Sigmoid colon (tissue), 7 donors: Measurements from ENCODE around the gene IGSF21. TPM values are rescaled to one million over a fixed set of nuclear protein-coding genes. Genes with fewer than 3 reads are reported as not detected.

Experiments used
- DNase-seq: peaks from one replicate; pipeline ENCODE4 v3.0.0-alpha.2; 2019
- H3K27ac ChIP-seq, 4 donors: fragments of 200-600 bp; sonication (generic); one replicate each; pipeline ENCODE4 v1.5.1; 2016 to 2019; ENCODE audit warnings: mild to moderate bottlenecking in 1 of 4
- H3K27me3 ChIP-seq, 3 donors: fragments of 200-600 bp; sonication (generic); one replicate each; pipeline ENCODE4 v1.5.1; 2019; ENCODE audit warnings: mild to moderate bottlenecking in 1 of 3
- H3K36me3 ChIP-seq, 4 donors: fragments of 200-600 bp; sonication (generic); one replicate each; pipeline ENCODE4 v1.5.1; 2016 to 2019
- H3K4me1 ChIP-seq, 4 donors: fragments of 200-600 bp; sonication (generic); one replicate each; pipeline ENCODE4 v1.5.1; 2017 to 2019
- H3K4me3 ChIP-seq, 4 donors: fragments of 200-600 bp; sonication (generic); one replicate each; pipeline ENCODE4 v1.5.1; 2017 to 2019; ENCODE audit warnings: mild to moderate bottlenecking in 2 of 4, moderate library complexity in 1 of 4
- H3K9me3 ChIP-seq, 4 donors: fragments of 200-600 bp in 3 of 4; sonication (generic) in 3 of 4; one replicate each; pipeline versions ENCODE4 v1.5.1 to v1.6.1; 2013 to 2019
- EP300 ChIP-seq, 4 donors: sonication (generic); formaldehyde crosslinking; IDR thresholded peaks; one replicate each; pipeline ENCODE4 v1.6.1; 2017; ENCODE audit warnings: antibody characterized with exemption in 4 of 4
- POLR2A ChIP-seq, 2 donors: fragments of 450-650 bp; IDR thresholded peaks; one replicate each; pipeline ENCODE4 v1.6.1; 2016; ENCODE audit warnings: antibody characterized with exemption in 2 of 2, mild to moderate bottlenecking in 2 of 2, moderate library complexity in 2 of 2
- POLR2AphosphoS5 ChIP-seq, 4 donors: sonication (generic); formaldehyde crosslinking; IDR thresholded peaks; one replicate each; pipeline ENCODE4 v1.6.1; 2017; ENCODE audit warnings: antibody characterized with exemption in 4 of 4
- WGBS, 2 donors: extraction: QIAGEN DNeasy Blood & Tissue Kit; methylation state at CpG; one replicate each; pipeline ENCODE4 v1.1.7; 2013; 5-methylcytosine and 5-hydroxymethylcytosine counted together
- intact Hi-C: fragments of 100-400 bp; cut with DNase I; formaldehyde crosslinking; loops from one replicate; pipeline ENCODE4 v1.15.1; 2023
- polyA plus RNA-seq, 3 donors: library from polyadenylated mRNA; stranded (reverse); fragments of 200-250 nt; gene quantifications; one replicate each; pipeline ENCODE4 v1.2.3, GENCODE V29; 2013
- total RNA-seq, 4 donors: library from RNA; depleted of rRNA; stranded (reverse); fragments of >200 nt; gene quantifications; one replicate each; pipeline ENCODE4 v1.1.0, GENCODE V29; 2016
- TF ChIP-seq, protein P1 (sequence below), 4 experiments: fragments of 450-650 bp in 3 of 4; fragments of 200-600 bp in 1 of 4; IDR thresholded peaks; one replicate each; pipeline ENCODE4 v1.5.1; 2016 to 2019; ENCODE audit warnings: antibody characterized with exemption in 4 of 4, mild to moderate bottlenecking in 3 of 4, moderate library complexity in 2 of 4
- donor health status: healthy with polysubstance abuse.
- donor health status: Bipolar disorder and iron deficiency.
- donor health status: healthy.

Gene IGSF21
- total and polyA plus RNA-seq, 7 donors: 0.55 to 2.6 (median 1.1) TPM; not detected in 2

- WGBS, 2 donors: 56 to 65% methylated on average over 13 of the region's 13 CpGs
- Histone ChIP-seq H3K36me3 (no peaks in the 10 kb centered on the region), H3K4me1 (peaks cover 0 to 9% (median 0%) of the 10 kb centered on the region in 4 donors), H3K27me3 (peaks cover 0 to 17% (median 0%) of the 10 kb centered on the region in 3 donors), H3K27ac (no peak overlapping the region), H3K4me3 (no peak overlapping the region), H3K9me3 (no peaks in the 10 kb centered on the region)
- TF ChIP-seq POLR2A (IDR thresholded peaks at IDR 0.05): no peak
- TF ChIP-seq, protein P1, sequence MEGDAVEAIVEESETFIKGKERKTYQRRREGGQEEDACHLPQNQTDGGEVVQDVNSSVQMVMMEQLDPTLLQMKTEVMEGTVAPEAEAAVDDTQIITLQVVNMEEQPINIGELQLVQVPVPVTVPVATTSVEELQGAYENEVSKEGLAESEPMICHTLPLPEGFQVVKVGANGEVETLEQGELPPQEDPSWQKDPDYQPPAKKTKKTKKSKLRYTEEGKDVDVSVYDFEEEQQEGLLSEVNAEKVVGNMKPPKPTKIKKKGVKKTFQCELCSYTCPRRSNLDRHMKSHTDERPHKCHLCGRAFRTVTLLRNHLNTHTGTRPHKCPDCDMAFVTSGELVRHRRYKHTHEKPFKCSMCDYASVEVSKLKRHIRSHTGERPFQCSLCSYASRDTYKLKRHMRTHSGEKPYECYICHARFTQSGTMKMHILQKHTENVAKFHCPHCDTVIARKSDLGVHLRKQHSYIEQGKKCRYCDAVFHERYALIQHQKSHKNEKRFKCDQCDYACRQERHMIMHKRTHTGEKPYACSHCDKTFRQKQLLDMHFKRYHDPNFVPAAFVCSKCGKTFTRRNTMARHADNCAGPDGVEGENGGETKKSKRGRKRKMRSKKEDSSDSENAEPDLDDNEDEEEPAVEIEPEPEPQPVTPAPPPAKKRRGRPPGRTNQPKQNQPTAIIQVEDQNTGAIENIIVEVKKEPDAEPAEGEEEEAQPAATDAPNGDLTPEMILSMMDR (IDR thresholded peaks at IDR 0.05): no peak
- TF ChIP-seq POLR2AphosphoS5 (IDR thresholded peaks at IDR 0.05): no peak
- TF ChIP-seq EP300 (IDR thresholded peaks at IDR 0.05): no peak
- peak; percentile 72 for DNase-seq
- intact Hi-C loops: no loop called here
Observed at GRCh38 chr1:18175530-18176377, 68.2 kb downstream of the IGSF21 start.

- H3K36me3 ChIP-seq: no peaks in the 10 kb centered on the region
- H3K4me3 ChIP-seq: no peak overlapping the region
- no peak for TF ChIP-seq EP300 (IDR thresholded peaks at IDR 0.05)
- TF ChIP-seq POLR2A (IDR thresholded peaks at IDR 0.05): no peak
- TF ChIP-seq, protein P1 (IDR thresholded peaks at IDR 0.05): no peak
- no peak for TF ChIP-seq POLR2AphosphoS5 (IDR thresholded peaks at IDR 0.05)
- WGBS, 2 donors: 56 to 59% methylated on average over 4 of the region's 4 CpGs
- H3K27me3 ChIP-seq: peaks cover 0 to 12% (median 0%) of the 10 kb centered on the region in 3 donors
- no peak overlapping the region for H3K27ac ChIP-seq
- intact Hi-C loops: no loop called here
- no peaks in the 10 kb centered on the region for H3K9me3 ChIP-seq
- no peak for DNase-seq
- peaks cover 0 to 9% (median 0%) of the 10 kb centered on the region in 4 donors for H3K4me1 ChIP-seq
Observed at GRCh38 chr1:18176619-18177018, 69.0 kb downstream of the IGSF21 start.

DNA sequence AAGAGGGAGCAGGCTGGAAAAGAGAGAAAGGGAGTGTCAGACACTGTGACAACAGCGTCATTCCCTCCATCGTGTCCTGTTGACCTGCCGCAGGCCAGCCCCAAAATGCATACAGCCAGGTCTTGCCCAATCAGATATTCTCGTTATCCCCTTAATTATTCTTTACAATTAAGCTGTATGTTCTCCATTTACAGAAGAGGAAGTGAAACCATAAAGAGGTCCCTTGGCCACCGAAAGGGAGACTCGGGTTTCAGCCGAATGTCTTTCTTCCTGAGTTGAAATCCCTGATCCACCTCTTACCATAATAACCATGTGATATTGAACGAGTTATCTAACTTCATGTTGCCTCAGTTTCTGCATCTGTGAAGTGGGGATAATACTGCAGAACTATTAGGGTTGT lies 70.5 kb downstream of the IGSF21 start:
- no peaks in the 10 kb centered on the region for H3K36me3 ChIP-seq
- H3K27me3 ChIP-seq: peaks cover 0 to 12% (median 0%) of the 10 kb centered on the region in 3 donors
- no peak for DNase-seq
- TF ChIP-seq EP300 (IDR thresholded peaks at IDR 0.05) (no peak), POLR2AphosphoS5 (IDR thresholded peaks at IDR 0.05) (no peak), POLR2A (IDR thresholded peaks at IDR 0.05) (no peak)
- TF ChIP-seq, protein P1 (IDR thresholded peaks at IDR 0.05): no peak
- H3K9me3 ChIP-seq: no peaks in the 10 kb centered on the region
- no peak overlapping the region for H3K4me3 ChIP-seq
- WGBS, 2 donors: 17 to 21% methylated on average over 8 of the region's 8 CpGs
- intact Hi-C loops: no loop called here
- peaks cover 0 to 9% (median 0%) of the 10 kb centered on the region in 4 donors for H3K4me1 ChIP-seq
- H3K27ac ChIP-seq: no peak overlapping the region

- 85 to 86% methylated on average over 7 of the region's 7 CpGs for WGBS, 2 donors
Observed at GRCh38 chr1:18179009-18179408, 71.4 kb downstream of the IGSF21 start.

More at GRCh38 chr1:18179009-18179408, 71.4 kb downstream of the IGSF21 start:
- intact Hi-C loops: no loop called here
- no peak overlapping the region for H3K27ac ChIP-seq
- peaks cover 0 to 12% (median 0%) of the 10 kb centered on the region in 3 donors for H3K27me3 ChIP-seq
- no peak overlapping the region for H3K4me3 ChIP-seq
- TF ChIP-seq POLR2A (IDR thresholded peaks at IDR 0.05): no peak
- TF ChIP-seq POLR2AphosphoS5 (IDR thresholded peaks at IDR 0.05): no peak
- TF ChIP-seq EP300 (IDR thresholded peaks at IDR 0.05): no peak
- TF ChIP-seq, protein P1 (IDR thresholded peaks at IDR 0.05): no peak
- peaks cover 0 to 9% (median 0%) of the 10 kb centered on the region in 4 donors for H3K4me1 ChIP-seq
- no peaks in the 10 kb centered on the region for H3K36me3 ChIP-seq
- no peak for DNase-seq
- H3K9me3 ChIP-seq: no peaks in the 10 kb centered on the region
